HT1080 (cell line): ENCODE data around the gene DNAJC16. TPM values are rescaled to one million over a fixed set of nuclear protein-coding genes. Genes with fewer than 3 reads are reported as not detected.
A peak's percentile ranks its signal among the peaks of the same experiment; 100 is the strongest.
"Not testable (repeated sequence)": the region's sequence is repeated elsewhere in the genome, so short reads cannot be mapped to it uniquely, and the experiment has no call there.

Source experiments
- DNase-seq: peaks from one replicate; pipeline ENCODE4 v3.0.0-alpha.2; 2015; ENCODE audit warnings: low read depth
- polyA plus RNA-seq, 2 experiments: library from polyadenylated mRNA; depleted of rRNA; stranded (reverse); fragments of >200 nt; gene quantifications; 2 replicates each; pipeline ENCODE4 v1.2.3, GENCODE V29; 2015
- total RNA-seq: library from RNA; depleted of rRNA; stranded (reverse); fragments of >200 nt; shearing (Covaris generic); gene quantifications from 2 replicates; pipeline ENCODE4 v1.2.3, GENCODE V29; 2014; rRNA removed

Gene DNAJC16
- total RNA-seq = 7.3 and 10.5 TPM in 2 replicates
- 9.5 and 14.0 TPM in 2 replicates for polyA plus RNA-seq (2015; cell fraction: cytosol; rRNA removed)
- 28.7 and 32.5 TPM in 2 replicates for polyA plus RNA-seq (2015; cell fraction: nucleus; rRNA removed)

DNA sequence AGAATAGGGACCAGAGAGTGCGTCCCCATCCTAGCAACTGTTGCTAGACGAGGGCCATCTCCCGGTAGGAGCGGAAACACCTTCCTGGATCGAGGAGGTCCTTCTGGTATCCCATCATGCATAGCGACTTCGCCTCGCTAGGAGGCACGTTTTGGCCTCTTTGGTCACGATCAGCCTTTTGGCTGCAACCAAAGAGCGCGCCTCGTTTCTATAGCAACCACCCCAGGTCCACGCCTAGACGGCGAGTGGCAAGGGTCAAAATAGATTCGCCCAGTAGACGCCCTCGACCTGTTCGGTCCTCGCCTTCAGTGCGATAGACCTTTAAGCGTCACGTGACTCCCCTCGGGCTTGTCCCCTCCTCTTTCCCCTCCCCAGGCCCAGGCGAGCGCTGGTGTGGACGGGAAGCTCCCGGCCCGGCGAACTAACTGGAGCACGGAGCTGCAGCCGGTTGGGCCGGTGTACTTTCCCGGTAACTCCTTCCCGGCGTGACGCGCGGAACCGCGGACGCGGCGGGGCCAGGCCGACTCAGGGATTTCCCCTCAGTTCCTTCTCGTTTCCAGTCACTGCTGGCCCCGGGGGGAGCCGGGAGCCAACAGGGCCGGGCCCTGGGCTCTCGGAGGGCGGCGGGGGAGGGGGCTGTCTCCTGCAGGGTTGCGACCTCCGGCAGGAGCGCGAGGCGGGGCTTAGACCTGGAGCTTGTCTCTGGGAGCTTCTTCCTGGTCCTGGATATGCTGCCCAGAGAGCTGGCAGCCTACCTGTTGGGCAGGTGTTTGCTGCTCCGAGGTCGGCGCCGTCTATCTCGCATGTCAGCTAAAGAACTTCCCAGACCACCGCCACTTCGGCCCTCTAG lies at the start of gene DNAJC16:
DNAJC16 (plus strand) TSS at position 359 of the 850 bp plus-strand sequence. CDS start 2,258 bp downstream, outside the sequence.
- peak; percentile 100 for DNase-seq

- no peak for DNase-seq
Measured at GRCh38 chr1:15476927-15477326, 49.7 kb upstream of the DNAJC16 start.

- no peak for DNase-seq
Measured at GRCh38 chr1:15477646-15478212, 48.9 kb upstream of the DNAJC16 start.

- no peak for DNase-seq
Measured at GRCh38 chr1:15479654-15480347, 46.8 kb upstream of the DNAJC16 start.

DNA sequence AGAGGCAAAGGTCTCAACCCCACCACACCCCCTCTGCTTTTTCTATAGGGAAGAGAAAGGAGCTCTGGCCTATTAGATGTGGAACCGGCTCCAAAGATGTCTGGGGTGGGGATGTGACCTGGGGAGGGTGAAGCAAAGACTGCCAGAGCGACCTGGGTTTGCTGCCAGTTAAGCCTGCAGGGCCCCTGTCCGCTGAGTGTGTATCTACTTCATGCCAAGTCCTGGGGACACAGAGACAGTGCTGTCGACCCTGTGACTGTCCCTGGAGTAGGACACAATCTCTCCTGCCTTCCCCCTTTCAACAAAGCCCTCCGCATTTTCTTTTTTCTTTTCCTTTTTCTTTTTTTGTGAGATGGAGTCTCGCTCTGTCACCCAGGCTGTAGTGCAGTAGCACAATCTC lies 44.2 kb upstream of the DNAJC16 start:
- not testable (repeated sequence) for DNase-seq

GRCh38 chr1:15482983-15483543 lies 43.6 kb upstream of the DNAJC16 start:
- DNase-seq = not testable (repeated sequence)

DNA sequence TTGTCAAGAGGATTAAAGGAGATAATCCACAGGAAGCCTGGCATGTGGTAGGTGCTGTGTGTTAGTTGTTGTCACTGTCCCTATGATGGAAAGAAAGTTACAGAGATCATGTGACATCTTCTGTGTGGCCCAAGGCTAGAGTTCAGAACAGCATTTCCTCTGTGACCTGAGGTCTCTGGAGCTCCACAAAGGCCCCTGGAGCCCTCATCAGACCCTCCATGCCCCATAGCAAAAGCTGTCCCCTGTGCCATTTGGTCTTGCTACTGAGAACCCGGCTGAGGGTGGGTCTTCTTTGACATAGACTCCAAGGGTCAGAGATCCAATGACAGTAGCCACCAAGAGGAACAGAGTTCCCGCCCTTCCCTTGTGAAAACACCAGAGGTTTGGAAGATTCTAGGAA lies 42.7 kb upstream of the DNAJC16 start:
- no peak for DNase-seq

- not testable (repeated sequence) for DNase-seq
Measured at GRCh38 chr1:15484443-15484842, 42.2 kb upstream of the DNAJC16 start.

DNA sequence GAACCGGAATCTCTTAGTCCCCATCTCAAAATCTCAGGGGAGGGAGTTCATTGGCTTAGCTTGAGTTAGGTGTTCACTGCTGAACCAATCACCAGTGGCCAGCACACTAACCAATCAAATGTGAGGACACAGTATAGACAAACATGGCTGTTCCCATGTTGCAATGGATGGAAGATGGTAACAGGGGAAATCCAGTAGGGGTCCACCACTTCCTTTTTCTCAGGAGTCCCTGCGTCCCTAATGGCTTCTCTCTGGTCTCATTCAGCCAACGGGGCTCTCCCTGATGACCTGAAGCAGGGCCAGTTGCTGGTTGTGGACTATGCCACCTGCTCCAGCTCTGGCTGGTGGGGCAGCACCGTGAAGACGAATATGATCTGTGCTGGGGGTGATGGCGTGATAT lies 41.0 kb upstream of the DNAJC16 start:
- DNase-seq = no peak

DNA sequence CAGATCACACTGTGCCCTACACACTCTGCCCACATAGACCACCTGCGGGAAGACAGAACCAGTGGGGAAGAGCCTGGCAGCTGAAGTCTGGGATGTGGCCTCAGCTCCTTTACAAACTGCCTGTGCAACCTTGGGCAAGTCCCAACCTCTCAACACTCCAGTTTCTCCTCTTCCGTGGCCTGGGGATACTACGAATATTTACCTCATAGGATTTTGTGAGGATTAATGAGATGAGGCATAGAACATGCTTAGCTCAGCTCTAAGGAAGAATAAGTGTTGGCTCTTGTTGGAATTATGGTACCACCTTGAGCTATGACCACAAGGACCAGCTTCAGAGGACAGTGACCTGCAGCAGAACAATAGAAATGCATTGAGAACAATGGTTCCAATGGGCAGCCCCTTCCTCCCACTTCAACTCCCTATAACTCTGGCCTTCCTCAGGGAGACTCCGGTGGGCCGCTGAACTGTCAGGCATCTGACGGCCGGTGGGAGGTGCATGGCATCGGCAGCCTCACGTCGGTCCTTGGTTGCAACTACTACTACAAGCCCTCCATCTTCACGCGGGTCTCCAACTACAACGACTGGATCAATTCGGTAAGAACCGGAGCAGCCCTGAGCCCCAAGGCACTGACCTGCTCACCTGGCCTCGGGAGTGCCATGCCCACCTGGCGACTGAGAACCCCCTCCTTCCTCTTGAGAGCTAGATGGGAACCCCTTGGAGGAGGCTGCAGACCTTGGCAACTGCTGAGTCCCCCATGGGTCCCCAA lies 39.6 kb upstream of the DNAJC16 start:
- not testable (repeated sequence) for DNase-seq

GRCh38 chr1:15488371-15488770 lies 38.3 kb upstream of the DNAJC16 start:
- no peak for DNase-seq

DNA sequence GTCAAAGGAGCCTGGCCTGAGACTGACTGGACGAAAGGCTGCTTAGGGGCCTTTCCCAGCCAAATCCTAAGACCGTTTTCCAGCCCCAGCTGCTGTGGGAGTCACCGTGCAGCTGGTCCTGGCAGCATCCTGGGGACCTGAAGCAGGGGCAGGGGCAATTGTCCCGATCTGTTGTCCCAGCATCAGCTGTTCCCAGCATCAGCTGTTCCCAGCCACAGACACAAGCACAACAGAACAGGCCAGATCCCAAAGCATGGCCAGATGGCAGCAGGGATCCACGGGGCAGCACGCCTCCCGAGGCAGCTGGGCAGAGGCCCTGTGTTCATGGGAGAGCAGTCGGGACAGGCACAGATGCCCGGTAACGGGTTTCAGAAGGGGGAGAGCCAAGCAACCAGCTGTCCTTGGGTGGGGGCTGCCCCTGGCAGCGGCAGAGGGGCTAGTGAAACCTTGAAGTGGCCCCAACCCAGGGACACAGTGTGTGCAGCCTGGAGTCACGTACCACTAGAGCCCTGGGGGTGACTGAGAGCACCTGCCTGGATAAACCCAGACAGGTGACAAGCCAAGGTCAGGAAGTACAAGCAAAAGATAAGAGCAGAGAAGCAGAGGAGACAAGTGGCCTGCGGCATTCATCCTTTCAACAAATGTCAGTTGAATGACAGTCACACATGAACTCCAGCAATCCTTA lies 37.5 kb upstream of the DNAJC16 start:
- no peak for DNase-seq

DNA sequence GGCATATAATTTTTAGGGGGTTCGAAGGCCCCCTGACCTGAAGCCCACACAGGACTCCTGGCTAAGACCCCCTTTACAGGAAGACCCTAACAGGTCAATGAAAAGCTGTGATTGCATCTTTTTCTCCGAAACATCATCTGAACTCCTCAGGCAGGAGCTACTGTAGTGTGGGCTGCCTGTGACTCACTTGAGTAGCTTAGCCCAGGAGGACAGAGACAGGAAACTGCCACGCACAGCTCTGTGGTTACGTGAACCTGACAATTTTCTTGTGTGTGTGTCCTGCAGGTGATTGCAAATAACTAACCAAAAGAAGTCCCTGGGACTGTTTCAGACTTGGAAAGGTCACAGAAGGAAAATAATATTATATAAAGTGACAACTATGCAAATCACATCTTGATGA lies 35.6 kb upstream of the DNAJC16 start:
- DNase-seq = peak; percentile 54

DNA sequence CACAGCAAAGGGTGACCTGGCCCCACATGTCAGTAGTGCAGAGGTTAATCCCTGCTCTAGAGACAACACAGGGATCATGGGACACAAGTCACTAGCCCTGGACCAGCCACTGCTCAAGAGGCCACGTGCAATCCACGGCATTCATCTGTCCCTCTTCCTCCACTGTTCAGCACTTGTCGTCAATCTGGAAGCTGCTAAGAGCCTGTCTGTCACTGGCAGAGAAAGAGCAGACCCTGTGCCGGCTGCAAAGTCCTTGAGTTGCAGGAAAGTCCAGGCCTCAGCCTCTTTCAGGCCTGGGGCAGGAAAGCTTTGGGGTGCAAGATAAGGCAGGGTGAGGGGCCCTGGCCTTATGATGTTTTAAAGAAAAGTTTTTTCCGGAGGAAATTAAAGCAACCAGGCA lies 34.1 kb upstream of the DNAJC16 start:
- no peak for DNase-seq

DNA sequence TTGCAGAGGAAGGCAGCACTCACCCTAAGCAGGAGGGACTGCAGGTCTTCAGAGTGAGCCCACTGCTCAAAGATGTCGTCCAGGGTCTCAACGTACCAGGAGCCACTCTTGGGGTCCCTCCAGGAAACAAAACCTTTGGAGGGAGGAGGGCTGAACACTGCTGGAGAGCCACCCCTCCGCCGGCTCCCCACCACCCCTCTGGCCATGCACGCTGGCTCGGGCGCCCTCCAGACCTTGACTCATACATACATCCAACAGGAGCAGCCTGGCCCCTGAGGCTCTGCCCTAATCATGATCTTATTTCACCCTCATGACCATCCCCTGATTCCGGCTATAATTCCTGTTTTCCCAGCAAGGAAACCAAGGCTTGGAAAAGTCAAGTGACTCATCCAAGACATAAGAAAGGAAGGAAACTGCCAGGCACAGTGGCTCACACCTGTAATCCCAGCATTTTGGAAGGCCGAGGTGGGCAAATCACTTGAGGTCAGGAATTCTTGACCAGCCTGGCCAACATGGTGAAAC lies 32.7 kb upstream of the DNAJC16 start:
- no peak for DNase-seq

DNA sequence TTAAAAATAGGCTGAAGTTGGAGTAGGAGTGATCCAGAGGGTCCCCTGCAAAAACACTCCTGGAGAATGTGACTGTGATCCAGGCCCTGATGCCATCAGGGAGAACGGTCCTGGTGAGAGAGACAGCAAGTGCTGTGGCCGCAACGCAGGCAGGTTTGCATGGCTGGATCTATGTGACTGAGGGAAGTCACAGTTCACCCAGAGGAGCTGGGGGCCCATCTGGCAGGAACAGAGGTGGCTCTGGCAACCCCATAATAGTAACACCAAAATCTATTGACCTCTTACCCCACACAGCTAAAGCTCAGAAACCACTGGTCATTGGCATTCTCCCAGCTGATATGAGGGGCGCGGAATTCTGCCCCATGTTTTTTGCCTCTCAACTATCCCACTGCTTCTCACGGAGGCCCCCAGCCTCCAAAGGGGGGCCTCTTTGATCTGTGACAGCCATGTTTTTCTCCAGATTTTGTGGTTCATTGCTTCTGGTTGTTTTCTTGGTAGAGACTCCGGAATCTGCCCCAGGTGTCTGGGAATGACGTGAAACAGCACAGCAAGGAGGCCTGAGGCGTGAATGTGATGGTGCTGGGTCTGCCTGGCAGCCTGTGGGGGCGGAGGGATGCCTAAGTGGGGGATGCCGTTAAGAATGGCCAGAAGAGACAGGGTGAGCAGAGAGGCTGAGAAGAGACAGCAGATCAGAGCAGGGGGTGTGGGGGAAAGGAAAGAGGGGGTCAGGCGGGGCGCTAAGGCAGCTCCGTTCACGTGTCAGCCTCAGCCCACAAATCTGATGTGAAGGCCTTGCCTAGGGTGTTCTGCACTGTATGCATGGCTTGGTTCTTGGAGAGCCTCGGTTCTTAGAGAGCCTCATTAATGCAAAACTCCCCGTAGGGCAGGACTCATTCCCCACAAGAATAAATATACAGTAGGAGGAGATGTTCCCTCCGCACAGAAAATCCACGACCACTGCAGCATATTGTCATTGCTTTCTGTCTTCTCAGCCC lies 26.2 kb upstream of the DNAJC16 start:
- no peak for DNase-seq

DNA sequence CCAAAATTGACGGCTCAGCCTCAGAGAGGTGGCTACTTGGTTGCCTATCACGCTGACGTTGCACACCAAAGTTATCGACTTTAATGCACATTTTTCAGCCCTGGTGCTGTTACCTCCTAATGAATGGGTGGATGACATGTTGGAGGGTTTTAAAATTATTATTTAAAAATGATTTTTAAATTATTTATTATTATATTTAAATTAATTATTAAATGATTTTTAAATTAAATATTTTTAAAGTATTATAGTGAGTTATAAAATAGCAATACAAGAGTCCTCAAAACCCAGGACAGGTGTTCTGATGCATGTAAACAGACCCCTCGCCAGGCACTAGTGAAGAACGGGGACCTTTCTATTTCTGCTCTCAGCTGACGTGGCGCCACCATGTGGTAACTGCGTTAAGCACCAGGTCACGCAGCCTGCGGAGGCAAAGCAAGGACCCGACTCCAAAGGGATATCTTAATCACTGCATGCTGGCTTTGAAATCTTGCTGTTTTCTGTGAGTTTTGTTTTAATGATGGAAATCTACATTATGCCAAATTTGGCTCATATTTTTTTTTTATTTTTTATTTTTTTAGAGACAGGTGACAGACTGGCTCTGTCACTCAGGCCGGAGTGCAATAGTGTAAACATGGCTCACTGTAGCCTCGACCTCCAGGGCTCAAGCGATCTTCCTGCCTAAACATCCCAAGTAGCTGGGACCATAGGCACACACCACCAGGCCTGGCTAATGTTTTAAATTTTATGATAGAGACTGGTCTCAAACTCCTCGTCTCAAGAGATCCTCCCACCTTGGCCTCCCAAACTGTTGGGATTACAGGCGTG lies 25.2 kb upstream of the DNAJC16 start:
- peak; percentile 35 for DNase-seq

DNA sequence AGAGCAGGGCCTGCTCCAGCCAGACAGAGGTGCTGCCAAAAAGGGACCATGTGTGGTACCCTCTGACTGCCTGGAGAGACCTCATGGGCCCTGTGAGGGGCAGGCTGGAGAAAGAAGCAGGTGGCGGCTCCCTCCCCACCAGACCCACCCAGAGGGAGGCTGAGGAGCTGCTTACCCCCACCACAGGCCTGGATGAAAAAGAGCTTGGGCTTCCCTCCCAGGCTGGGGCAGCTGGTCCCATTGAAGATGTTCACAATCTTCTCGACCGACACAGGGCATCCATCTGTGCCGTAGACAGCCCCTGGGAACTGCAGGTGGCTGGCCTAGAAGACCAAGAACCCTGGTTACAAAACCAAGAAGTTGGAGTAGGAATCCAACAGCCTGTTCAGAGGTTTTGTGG lies 22.2 kb upstream of the DNAJC16 start:
- no peak for DNase-seq
